Fibroblast of lung (primary cell): ENCODE results near the gene DNAJB4. TPM values are rescaled to one million over a fixed set of nuclear protein-coding genes. Genes with fewer than 3 reads are reported as not detected.
"Not testable (repeated sequence)": the region's sequence is repeated elsewhere in the genome, so short reads cannot be mapped to it uniquely, and the experiment has no call there.

ENCODE experiments used
- DNase-seq, 2 donors: peaks; one replicate each; pipeline versions ENCODE4 v3.0.0 to v3.0.0-alpha.2; 2010; ENCODE audit warnings: low read depth in 2 of 2
- H2AFZ ChIP-seq: 2 replicates; pipeline ENCODE4 v1.5.1; 2012; ENCODE audit warnings: low read length, control low read depth, inconsistent platforms
- H3K27ac ChIP-seq: 2 replicates; pipeline ENCODE4 v1.5.1; 2011; ENCODE audit warnings: low read length, control low read depth; ENCODE audit not compliant: insufficient read depth
- H3K27me3 ChIP-seq: 2 replicates; pipeline ENCODE4 v1.5.1; 2011; ENCODE audit warnings: mild to moderate bottlenecking, low read length; ENCODE audit not compliant: control insufficient read depth, insufficient read depth
- H3K36me3 ChIP-seq: 2 replicates; pipeline ENCODE4 v1.5.1; 2011; ENCODE audit warnings: low read length; ENCODE audit not compliant: control insufficient read depth, insufficient read depth
- H3K4me1 ChIP-seq: 2 replicates; pipeline ENCODE4 v1.5.1; 2011; ENCODE audit warnings: low read length; ENCODE audit not compliant: control insufficient read depth, insufficient read depth; ENCODE audit errors: extremely low read depth
- H3K4me2 ChIP-seq: 2 replicates; pipeline ENCODE4 v1.5.1; 2011; ENCODE audit warnings: low read length, control low read depth; ENCODE audit not compliant: insufficient read depth; ENCODE audit errors: extremely low read depth
- H3K4me3 ChIP-seq, 4 experiments: fragments of 200-600 bp in 1 of 4; sonication (generic) in 1 of 4; replicated peaks in 1 of 4; 2 replicates each; pipeline ENCODE4 v1.5.1; 2011 to 2016; ENCODE audit warnings: low read length in 4 of 4, low read depth in 3 of 4, mild to moderate bottlenecking in 3 of 4, control low read depth in 2 of 4, inconsistent platforms in 1 of 4, mixed read lengths in 1 of 4; ENCODE audit not compliant: insufficient read depth in 1 of 4; ENCODE audit errors: control extremely low read depth in 1 of 4
- H3K79me2 ChIP-seq: 2 replicates; pipeline ENCODE4 v1.5.1; 2012; ENCODE audit warnings: mild to moderate bottlenecking, low read length, inconsistent platforms; ENCODE audit not compliant: control insufficient read depth, insufficient read depth
- H3K9ac ChIP-seq: 2 replicates; pipeline ENCODE4 v1.5.1; 2011; ENCODE audit warnings: mild to moderate bottlenecking, low read length, control low read depth; ENCODE audit not compliant: insufficient read depth
- H3K9me3 ChIP-seq: 2 replicates; pipeline ENCODE4 v1.5.1; 2012; ENCODE audit warnings: low read depth, low read length; ENCODE audit not compliant: control insufficient read depth, insufficient read depth
- H4K20me1 ChIP-seq: 2 replicates; pipeline ENCODE4 v1.5.1; 2011; ENCODE audit warnings: low read length; ENCODE audit not compliant: control insufficient read depth, insufficient read depth; ENCODE audit errors: extremely low read depth
- EZH2 ChIP-seq: IDR thresholded peaks from 2 replicates; pipeline ENCODE4 v1.5.1; 2012; ENCODE audit warnings: low read length, control low read depth, mild to moderate bottlenecking; ENCODE audit errors: missing control alignments
- polyA plus RNA-seq, 2 donors: library from polyadenylated mRNA; depleted of rRNA in 1 of 2; stranded (reverse) in 1 of 2; unstranded in 1 of 2; fragments of >200 nt; gene quantifications; 2 replicates each; pipeline ENCODE4 v1.2.1, GENCODE V29; 2011 to 2012; ENCODE audit warnings: missing spikeins in 1 of 2
- total RNA-seq: library from RNA; depleted of rRNA; stranded (reverse); fragments of >200 nt; gene quantifications from 2 replicates; pipeline ENCODE4 v1.2.1, GENCODE V29; 2014
- TF ChIP-seq, protein P1 (sequence below), 2 donors: IDR thresholded peaks in 1 of 2; conservative IDR thresholded peaks in 1 of 2; 1 replicate in 1 of 2; 2 replicates in 1 of 2; pipeline ENCODE4 v1.5.1; 2011 to 2012; ENCODE audit warnings: low read length in 2 of 2, control low read depth in 1 of 2, inconsistent platforms in 1 of 2, low read depth in 1 of 2, mild to moderate bottlenecking in 1 of 2

Gene DNAJB4
- total and polyA plus RNA-seq, 2 donors (not counting 1 experiment from before 2014, with no cell fraction given), result 52.0 to 78.7 TPM

DNA sequence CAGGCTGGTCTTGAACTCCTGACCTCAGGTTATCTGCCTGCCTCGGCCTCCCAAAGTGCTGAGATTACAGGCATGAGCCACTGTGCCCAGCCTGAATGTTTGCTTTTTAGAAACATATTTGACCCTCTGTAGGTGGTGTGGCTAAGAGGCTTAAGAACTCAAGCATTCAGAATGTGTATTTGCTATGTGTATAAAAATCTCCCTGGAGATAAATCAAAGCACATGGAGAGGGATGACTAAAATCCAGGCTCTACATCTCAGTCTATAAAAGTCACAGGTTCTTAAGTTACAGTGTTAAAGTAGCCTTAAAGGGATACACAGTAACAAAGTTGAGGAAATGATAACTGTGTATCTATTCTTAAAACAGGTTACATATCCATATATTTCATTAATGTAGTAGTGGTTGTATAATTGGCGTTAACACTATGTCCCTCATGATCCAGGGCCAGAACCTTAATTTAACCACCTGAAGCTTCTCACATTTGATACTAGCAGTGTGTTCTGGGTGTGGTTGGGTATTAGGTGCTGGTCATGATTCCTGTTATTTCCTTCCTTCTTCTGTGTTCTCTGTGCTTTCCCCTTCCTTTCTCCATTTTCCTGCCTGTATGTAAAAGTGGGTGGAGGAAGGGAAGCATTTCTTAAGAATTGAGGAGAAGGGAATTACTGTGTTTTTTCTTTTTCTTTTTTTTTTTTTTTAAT lies 57.2 kb downstream of the DNAJB4 start:
- TF ChIP-seq, protein P1, sequence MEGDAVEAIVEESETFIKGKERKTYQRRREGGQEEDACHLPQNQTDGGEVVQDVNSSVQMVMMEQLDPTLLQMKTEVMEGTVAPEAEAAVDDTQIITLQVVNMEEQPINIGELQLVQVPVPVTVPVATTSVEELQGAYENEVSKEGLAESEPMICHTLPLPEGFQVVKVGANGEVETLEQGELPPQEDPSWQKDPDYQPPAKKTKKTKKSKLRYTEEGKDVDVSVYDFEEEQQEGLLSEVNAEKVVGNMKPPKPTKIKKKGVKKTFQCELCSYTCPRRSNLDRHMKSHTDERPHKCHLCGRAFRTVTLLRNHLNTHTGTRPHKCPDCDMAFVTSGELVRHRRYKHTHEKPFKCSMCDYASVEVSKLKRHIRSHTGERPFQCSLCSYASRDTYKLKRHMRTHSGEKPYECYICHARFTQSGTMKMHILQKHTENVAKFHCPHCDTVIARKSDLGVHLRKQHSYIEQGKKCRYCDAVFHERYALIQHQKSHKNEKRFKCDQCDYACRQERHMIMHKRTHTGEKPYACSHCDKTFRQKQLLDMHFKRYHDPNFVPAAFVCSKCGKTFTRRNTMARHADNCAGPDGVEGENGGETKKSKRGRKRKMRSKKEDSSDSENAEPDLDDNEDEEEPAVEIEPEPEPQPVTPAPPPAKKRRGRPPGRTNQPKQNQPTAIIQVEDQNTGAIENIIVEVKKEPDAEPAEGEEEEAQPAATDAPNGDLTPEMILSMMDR (conservative IDR thresholded peaks at IDR 0.05 in 1 of 2, IDR thresholded peaks at IDR 0.05 in 1 of 2; ENCODE audit: low read depth in 1 of 2, low read length in 2 of 2), result no peak
- no peak for TF ChIP-seq EZH2
- Histone ChIP-seq H3K27me3 (no peaks in the 10 kb centered on the region), H3K27ac (peak overlapping the region; percentile 49), H2AFZ (no peak overlapping the region), H3K9me3 (no peaks in the 10 kb centered on the region), H3K4me2 (no peak overlapping the region), H4K20me1 (no peaks in the 10 kb centered on the region), H3K36me3 (no peaks in the 10 kb centered on the region), H3K4me3 (no peak overlapping the region), H3K79me2 (no peaks in the 10 kb centered on the region), H3K9ac (no peak overlapping the region), H3K4me1 (peaks cover 8% of the 10 kb centered on the region)
- DNase-seq, result peak; percentile 75 to 85

- not testable (repeated sequence) for H3K4me1 ChIP-seq, H3K4me3 ChIP-seq, H3K9ac ChIP-seq, H3K79me2 ChIP-seq, H3K36me3 ChIP-seq, H2AFZ ChIP-seq, H3K27ac ChIP-seq, H3K9me3 ChIP-seq, H3K4me2 ChIP-seq, H4K20me1 ChIP-seq, H3K27me3 ChIP-seq, DNase-seq
Measured at GRCh38 chr1:78064886-78065285, 60.1 kb downstream of the DNAJB4 start.

Other genes starting within 250 kb of the DNAJB4 start
- gene USP33, start 245.1 kb upstream of the DNAJB4 start, total RNA-seq, result 110 and 126 TPM in 2 replicates
- 47.1 and 63.7 TPM in 2 replicates for gene USP33, start 245.1 kb upstream of the DNAJB4 start, polyA plus RNA-seq
- gene MIGA1, start 225.3 kb upstream of the DNAJB4 start, total RNA-seq, result 10.5 and 14.0 TPM in 2 replicates
- 7.6 and 10.3 TPM in 2 replicates for gene MIGA1, start 225.3 kb upstream of the DNAJB4 start, polyA plus RNA-seq
- gene NEXN, start 116.3 kb upstream of the DNAJB4 start, total RNA-seq, result 16.2 and 24.4 TPM in 2 replicates
- gene NEXN, start 116.3 kb upstream of the DNAJB4 start, polyA plus RNA-seq, result 36.3 and 49.0 TPM in 2 replicates
- gene FUBP1, start 25.9 kb upstream of the DNAJB4 start, total RNA-seq, result 77.3 and 99.4 TPM in 2 replicates
- gene FUBP1, start 25.9 kb upstream of the DNAJB4 start, polyA plus RNA-seq, result 102 TPM in 2 replicates
- gene GIPC2, start 41.0 kb downstream of the DNAJB4 start, total RNA-seq, result 0.50 and 0.77 TPM in 2 replicates
- 0.35 and 0.56 TPM in 2 replicates for gene GIPC2, start 41.0 kb downstream of the DNAJB4 start, polyA plus RNA-seq